GM23338 (cell line): ENCODE results near the gene TMEM213.

ENCODE experiments used
- EZH2 ChIP-seq: fragments of 200-600 bp; sonication (generic); IDR thresholded peaks from one replicate; pipeline ENCODE4 v1.8.0; 2017; ENCODE audit warnings: antibody characterized with exemption, mild to moderate bottlenecking, low read depth; ENCODE audit not compliant: unreplicated experiment
- EZH2phosphoT487 ChIP-seq: fragments of 200-600 bp; sonication (generic); IDR thresholded peaks from one replicate; pipeline ENCODE4 v1.8.1; 2018; ENCODE audit warnings: antibody characterized with exemption; ENCODE audit not compliant: unreplicated experiment
- POLR2AphosphoS5 ChIP-seq: IDR thresholded peaks from 2 replicates; pipeline ENCODE4 v1.6.1; 2016; ENCODE audit warnings: antibody characterized with exemption, low read depth
- REST ChIP-seq: IDR thresholded peaks from one replicate; pipeline ENCODE4 v1.6.1; 2018; ENCODE audit warnings: antibody characterized with exemption; ENCODE audit not compliant: unreplicated experiment
- STAT1 ChIP-seq: IDR thresholded peaks from one replicate; pipeline ENCODE4 v1.6.1; 2016; ENCODE audit warnings: antibody characterized with exemption; ENCODE audit not compliant: unreplicated experiment
- ZNF114 ChIP-seq: fragments of 250-450 bp; sonication (Bioruptor Pico); IDR thresholded peaks from 2 replicates; pipeline ENCODE4 v1.5.0; 2020; ENCODE audit warnings: mild to moderate bottlenecking, moderate library complexity
- TF ChIP-seq, protein P1 (sequence below), 2 experiments: fragments of 200-600 bp in 1 of 2; sonication (generic) in 1 of 2; conservative IDR thresholded peaks; 2 replicates each; pipeline versions ENCODE4 v1.5.1 to v1.6.1; 2016 to 2017; ENCODE audit warnings: antibody characterized with exemption in 2 of 2, low read depth in 2 of 2, mild to moderate bottlenecking in 2 of 2, moderate library complexity in 1 of 2

- TF ChIP-seq, protein P1, sequence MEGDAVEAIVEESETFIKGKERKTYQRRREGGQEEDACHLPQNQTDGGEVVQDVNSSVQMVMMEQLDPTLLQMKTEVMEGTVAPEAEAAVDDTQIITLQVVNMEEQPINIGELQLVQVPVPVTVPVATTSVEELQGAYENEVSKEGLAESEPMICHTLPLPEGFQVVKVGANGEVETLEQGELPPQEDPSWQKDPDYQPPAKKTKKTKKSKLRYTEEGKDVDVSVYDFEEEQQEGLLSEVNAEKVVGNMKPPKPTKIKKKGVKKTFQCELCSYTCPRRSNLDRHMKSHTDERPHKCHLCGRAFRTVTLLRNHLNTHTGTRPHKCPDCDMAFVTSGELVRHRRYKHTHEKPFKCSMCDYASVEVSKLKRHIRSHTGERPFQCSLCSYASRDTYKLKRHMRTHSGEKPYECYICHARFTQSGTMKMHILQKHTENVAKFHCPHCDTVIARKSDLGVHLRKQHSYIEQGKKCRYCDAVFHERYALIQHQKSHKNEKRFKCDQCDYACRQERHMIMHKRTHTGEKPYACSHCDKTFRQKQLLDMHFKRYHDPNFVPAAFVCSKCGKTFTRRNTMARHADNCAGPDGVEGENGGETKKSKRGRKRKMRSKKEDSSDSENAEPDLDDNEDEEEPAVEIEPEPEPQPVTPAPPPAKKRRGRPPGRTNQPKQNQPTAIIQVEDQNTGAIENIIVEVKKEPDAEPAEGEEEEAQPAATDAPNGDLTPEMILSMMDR (conservative IDR thresholded peaks at IDR 0.05; ENCODE audit: low read depth in 2 of 2): no peak
- no peak for TF ChIP-seq REST
- no peak for TF ChIP-seq POLR2AphosphoS5
- TF ChIP-seq EZH2: no peak
- no peak for TF ChIP-seq ZNF114 (CRISPR knock-in tag)
- no peak for TF ChIP-seq STAT1
- TF ChIP-seq EZH2phosphoT487: no peak
Observed at GRCh38 chr7:138750901-138751464, 46.8 kb upstream of the TMEM213 start.
